A549 (cell line): ENCODE results near the gene IL1RL2. TPM values are rescaled to one million over a fixed set of nuclear protein-coding genes. Genes with fewer than 3 reads are reported as not detected.
A peak's percentile ranks its signal among the peaks of the same experiment; 100 is the strongest.

ENCODE experiments used
- ATAC-seq, 2 experiments: fragments of 200-7000 bp in 1 of 2; fragments of >200 bp in 1 of 2; cut with Nextera tagmentation in 1 of 2; cut with Tn5 transposase in 1 of 2; 3 replicates each; pipeline versions ENCODE4 v1.8.0 to v1.9.1; 2018 to 2020; ENCODE audit warnings: mild to moderate bottlenecking in 1 of 2, moderate library complexity in 1 of 2
- CTCF ChIA-PET: fragments of 300-600 bp; sonication (Branson Sonifier 250); formaldehyde crosslinking; extraction: SDS; loops from one replicate; lab custom pipeline; 2021; ENCODE audit warnings: antibody characterized with exemption, inconsistent platforms; lab: Yijun Ruan, JAX
- POLR2A ChIA-PET: fragments of 350-600 bp; formaldehyde crosslinking; extraction: SDS; loops from one replicate; lab custom pipeline; 2021; ENCODE audit warnings: antibody characterized with exemption, inconsistent platforms; lab: Yijun Ruan, JAX
- DNase-seq, 2 experiments: peaks; one replicate each; pipeline versions ENCODE4 v3.0.0 to v3.0.0-alpha.2; 2011 to 2016; ENCODE audit warnings: low read depth in 1 of 2, low spot score in 1 of 2
- FAIRE-seq: peaks from 2 replicates; lab custom pipeline; 2011; peaks lifted over from hg19 to GRCh38; lab: Jason Lieb, UNC
- H3K27ac ChIP-seq, 2 experiments: fragments of >200 bp; sonication (Bioruptor Twin); formaldehyde crosslinking; 3 replicates each; pipeline ENCODE4 v1.5.1; 2016 to 2017
- H3K4me1 ChIP-seq: fragments of >200 bp; sonication (Bioruptor Twin); formaldehyde crosslinking; 3 replicates; pipeline ENCODE4 v1.6.1; 2016
- H3K4me2 ChIP-seq: fragments of >200 bp; sonication (Bioruptor Twin); formaldehyde crosslinking; 3 replicates; pipeline ENCODE4 v1.6.1; 2016
- H3K4me3 ChIP-seq: fragments of >200 bp; sonication (Bioruptor Twin); formaldehyde crosslinking; 3 replicates; pipeline ENCODE4 v1.5.1; 2016
- H3K9me3 ChIP-seq: fragments of >200 bp; sonication (Bioruptor Twin); formaldehyde crosslinking; 3 replicates; pipeline ENCODE4 v1.6.1; 2016
- BCL3 ChIP-seq: fragments of >200 bp; sonication (Bioruptor Twin); formaldehyde crosslinking; IDR thresholded peaks from 3 replicates; pipeline ENCODE4 v1.6.1; 2016
- CBX2 ChIP-seq: fragments of 200-600 bp; sonication (generic); IDR thresholded peaks from 2 replicates; pipeline ENCODE4 v1.6.1; 2016; ENCODE audit warnings: low read depth, mild to moderate bottlenecking, borderline replicate concordance
- CBX8 ChIP-seq: fragments of 200-600 bp; sonication (generic); IDR thresholded peaks from 2 replicates; pipeline ENCODE4 v1.6.1; 2016
- E2F6 ChIP-seq: IDR thresholded peaks from 2 replicates; pipeline ENCODE4 v1.6.1; 2012; ENCODE audit warnings: low read depth, borderline replicate concordance
- FOSB ChIP-seq: fragments of 250-450 bp; sonication (Bioruptor Pico); IDR thresholded peaks from 2 replicates; pipeline ENCODE4 v1.5.0; 2020; ENCODE audit warnings: mild to moderate bottlenecking, moderate library complexity
- FOSL2 ChIP-seq, 2 experiments: fragments of 450-650 bp in 1 of 2; fragments of >200 bp in 1 of 2; sonication (Bioruptor Twin) in 1 of 2; formaldehyde crosslinking; IDR thresholded peaks; 2 replicates each; pipeline versions ENCODE4 v1.5.0 to v1.6.1; 2016 to 2020; ENCODE audit warnings: mild to moderate bottlenecking in 1 of 2, moderate library complexity in 1 of 2
- GATA3 ChIP-seq: IDR thresholded peaks from 2 replicates; pipeline ENCODE4 v1.6.1; 2012; ENCODE audit warnings: borderline replicate concordance
- HEYL ChIP-seq: fragments of 250-450 bp; sonication (Bioruptor Pico); IDR thresholded peaks from 2 replicates; pipeline ENCODE4 v1.8.0; 2021; ENCODE audit warnings: mild to moderate bottlenecking, moderate library complexity
- HOXB5 ChIP-seq: fragments of 250-450 bp; sonication (Bioruptor Pico); IDR thresholded peaks from 2 replicates; pipeline ENCODE4 v1.5.0; 2020; ENCODE audit warnings: mild to moderate bottlenecking, moderate library complexity
- MAX ChIP-seq: IDR thresholded peaks from 2 replicates; pipeline ENCODE4 v1.6.1; 2012
- MAZ ChIP-seq: fragments of 150-350 bp; IDR thresholded peaks from 2 replicates; pipeline ENCODE4 v1.6.1; 2014; ENCODE audit warnings: antibody characterized with exemption, low read depth, low read length, borderline replicate concordance
- RAD21 ChIP-seq, 2 experiments: fragments of >200 bp in 1 of 2; sonication (Bioruptor Twin) in 1 of 2; formaldehyde crosslinking in 1 of 2; IDR thresholded peaks in 1 of 2; conservative IDR thresholded peaks in 1 of 2; 2 replicates in 1 of 2; 3 replicates in 1 of 2; pipeline ENCODE4 v1.6.1; 2012 to 2018; ENCODE audit warnings: inconsistent platforms in 1 of 2
- RFX5 ChIP-seq: fragments of 450-650 bp; IDR thresholded peaks from 2 replicates; pipeline ENCODE4 v1.7.1; 2014; ENCODE audit warnings: antibody characterized with exemption, mild to moderate bottlenecking, moderate library complexity
- TFCP2L1 ChIP-seq: fragments of 250-450 bp; sonication (Bioruptor Pico); IDR thresholded peaks from 2 replicates; pipeline ENCODE4 v1.5.0; 2021; ENCODE audit warnings: mild to moderate bottlenecking
- ZC3H11A ChIP-seq: fragments of 450-650 bp; IDR thresholded peaks from 2 replicates; pipeline ENCODE4 v1.6.1; 2014; ENCODE audit warnings: antibody characterized with exemption, mild to moderate bottlenecking
- WGBS: methylation state at CpG from one replicate; pipeline ENCODE4 v1.1.6; 2017; ENCODE audit errors: missing lambda C conversion rate; 5-methylcytosine and 5-hydroxymethylcytosine counted together
- polyA plus RNA-seq, 4 experiments: library from polyadenylated mRNA; depleted of rRNA in 3 of 4; stranded (reverse); fragments of >200 nt; fragmentation: RNase III in 1 of 4; extraction: RNeasy Plus Mini Kit Qiagen cat#74134 plus additional on column Dnase treatment in 1 of 4; gene quantifications; 2 replicates in 3 of 4; 3 replicates in 1 of 4; pipeline ENCODE4 v1.2.3, GENCODE V29; 2011 to 2017

The IL1RL2 gene
- polyA plus RNA-seq, 2 of the 4 experiments (the other 2 are of a cell fraction) = 0.05 TPM; not detected in 1

GRCh38 chr2:102238039-102238756 lies 51.4 kb downstream of the IL1RL2 start:
- DNase-seq (peak in 1 of 2 experiments; percentile 52), ATAC-seq (no peak), FAIRE-seq (no peak)
- H3K4me3 ChIP-seq = no peak overlapping the region
- peak overlapping the region; percentile 11; the same call in 1 of the 3 replicates for H3K4me2 ChIP-seq
- H3K4me1 ChIP-seq = peaks cover 17% of the 10 kb centered on the region
- CTCF ChIA-PET = interaction anchor here (1.1 to 7.7 kb wide), 4 partner anchors 16 to 227 kb away, joined by 3 to 137 read pairs (median 14); no protein-coding TSS in a partner anchor
- no peaks in the 10 kb centered on the region for H3K9me3 ChIP-seq
- 66% methylated on average over 10 of the region's 10 CpGs for WGBS
- peak overlapping the region; percentile 55 to 76 for H3K27ac ChIP-seq
- TF ChIP-seq MAX (no peak), FOSB (CRISPR knock-in tag) (no peak), CBX2 (no peak), BCL3 (no peak), TFCP2L1 (CRISPR knock-in tag) (no peak)
- TF ChIP-seq, all 56 proteins: peak for 0
- POLR2A ChIA-PET = no interaction called here

- TF ChIP-seq CBX8 = no peak
- no peak for TF ChIP-seq MAZ
- TF ChIP-seq GATA3 = no peak
- no peak for TF ChIP-seq TFCP2L1 (CRISPR knock-in tag)
- no peak for TF ChIP-seq RAD21 (conservative IDR thresholded peaks at IDR 0.05 in 1 of 2, IDR thresholded peaks at IDR 0.05 in 1 of 2)
- no peak for TF ChIP-seq ZC3H11A
- no peak for TF ChIP-seq HEYL (CRISPR knock-in tag)
- no peak for TF ChIP-seq E2F6
- TF ChIP-seq FOSL2 (IDR thresholded peaks at IDR 0.05) = no peak
- TF ChIP-seq FOSL2 (CRISPR knock-in tag; IDR thresholded peaks at IDR 0.05) = no peak
- TF ChIP-seq HOXB5 (CRISPR knock-in tag) = no peak
- no peak for ATAC-seq
- Histone ChIP-seq H3K4me2 (0 out of 3 replicates have a peak overlapping the region, but pooled peaks have one; percentile 11), H3K27ac (peak overlapping the region; percentile 55 to 76), H3K4me1 (peaks cover 17% of the 10 kb centered on the region), H3K4me3 (no peak overlapping the region), H3K9me3 (no peaks in the 10 kb centered on the region)
- 100% methylated on average over 2 of the region's 2 CpGs for WGBS
- ChIA-PET POLR2A (no interaction called here), CTCF (interaction anchor here (1.1 to 7.7 kb wide), 4 partner anchors 16 to 228 kb away, joined by 3 to 137 read pairs (median 14); no protein-coding TSS in a partner anchor)
- no peak for DNase-seq
- no peak for FAIRE-seq
Observed at GRCh38 chr2:102238778-102239177, 52.0 kb downstream of the IL1RL2 start.

- Histone ChIP-seq H3K9me3 (no peaks in the 10 kb centered on the region), H3K4me2 (no peak overlapping the region), H3K4me3 (no peak overlapping the region), H3K27ac (peak overlapping the region; percentile 55 to 76; a peak in 5 of 6 replicates), H3K4me1 (peaks cover 17% of the 10 kb centered on the region)
- no peak for DNase-seq
- ATAC-seq = no peak
- no peak for FAIRE-seq
- no peak for TF ChIP-seq RFX5
- CTCF ChIA-PET = interaction anchor here (0.6 to 7.7 kb wide), 15 partner anchors 9 to 821 kb away, joined by 3 to 137 read pairs (median 10); no protein-coding TSS in a partner anchor
- POLR2A ChIA-PET = interaction anchor here (1.8 kb wide), 1 partner anchor 175 kb away, joined by 8 read pairs; no protein-coding TSS in a partner anchor
- 70% methylated on average over 6 of the region's 7 CpGs for WGBS
Observed at GRCh38 chr2:102239344-102239743, 52.5 kb downstream of the IL1RL2 start.
